Measurements from ENCODE around the gene NRAS. TPM values are rescaled to one million over a fixed set of nuclear protein-coding genes. Genes with fewer than 3 reads are reported as not detected.

Gene NRAS
- total RNA-seq, 2 donors from 2014 or later = 75.0 to 78.0 TPM

DNA sequence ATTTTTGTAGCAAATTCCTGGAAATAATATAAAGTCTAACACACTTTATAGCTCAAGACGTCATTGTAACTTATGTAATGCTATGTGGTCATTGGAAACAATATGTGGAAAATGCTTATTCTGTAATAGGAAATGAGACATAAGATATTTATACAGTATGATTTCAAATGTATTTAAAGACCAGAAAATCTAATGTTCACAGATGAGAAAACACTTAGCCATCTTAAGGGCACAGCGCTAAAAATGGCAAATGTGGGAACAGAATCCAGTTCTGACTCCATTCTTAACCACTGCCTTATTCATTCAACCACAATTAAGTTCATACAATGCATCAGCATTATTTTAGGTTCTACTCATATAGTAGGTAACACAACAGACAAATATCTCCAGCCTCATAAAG lies 28.7 kb upstream of the NRAS start:
- H3K36me3 Mint-ChIP-seq (ENCODE audit: low read depth) = peaks cover 80% of the 10 kb centered on the region
- H3K4me1 ChIP-seq (ENCODE audit: control insufficient read depth, insufficient read depth, low read length) = no peaks in the 10 kb centered on the region

DNA sequence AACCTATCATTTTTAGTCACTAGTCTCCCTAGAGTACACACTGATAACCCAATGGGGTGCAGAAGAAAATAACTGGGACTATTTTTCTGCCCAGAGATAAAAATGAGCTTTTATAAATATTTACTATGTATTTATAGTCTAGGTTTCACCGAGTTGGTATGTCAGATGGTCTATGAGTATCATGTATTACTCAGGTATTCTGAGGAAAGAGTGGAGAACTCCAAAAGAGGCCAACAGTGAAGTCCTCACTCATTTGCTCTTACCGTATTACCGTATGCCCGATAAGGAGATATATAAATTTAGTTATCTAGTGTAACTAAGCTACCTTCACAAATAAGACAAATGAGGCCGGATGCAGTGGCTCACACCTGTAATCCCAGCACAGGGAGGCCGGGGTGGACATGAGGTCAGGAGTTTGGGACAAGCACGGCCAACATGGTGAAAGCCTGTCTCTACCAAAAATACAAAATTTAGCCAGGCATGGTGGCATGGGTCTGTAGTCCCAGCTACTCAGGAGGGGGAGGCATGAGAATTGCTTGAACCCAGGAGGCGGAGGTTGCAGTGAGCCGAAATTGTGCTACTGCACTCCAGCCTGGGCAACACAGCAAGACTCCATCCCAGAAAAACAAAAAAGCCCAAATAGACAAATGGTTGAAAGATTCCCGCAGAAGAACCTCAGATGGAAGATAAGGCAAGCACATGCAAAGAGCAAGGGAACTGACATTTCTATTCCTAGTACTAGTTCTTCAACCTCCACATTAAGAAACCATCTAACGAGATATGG lies 25.6 kb upstream of the NRAS start:
- H3K27me3 ChIP-seq (ENCODE audit: control insufficient read depth, insufficient read depth, low read length, poor library complexity, severe bottlenecking) = no peaks in the 10 kb centered on the region
- H3K9ac ChIP-seq (ENCODE audit: extremely low read depth, low read length, poor library complexity, severe bottlenecking) = no peak overlapping the region
- H3K27me3 Mint-ChIP-seq (ENCODE audit: insufficient read depth) = no peaks in the 10 kb centered on the region
- no peak overlapping the region for H3K4me3 ChIP-seq (ENCODE audit: low read length)
- 81 to 96% methylated on average over 5 to 11 of the region's 11 CpGs for WGBS, 2 experiments (ENCODE audit: insufficient coverage in 1 of 2, insufficient read length in 1 of 2)
- no peak overlapping the region for H3K4me3 Mint-ChIP-seq
- H3K4me1 Mint-ChIP-seq = peaks cover 3% of the 10 kb centered on the region
- no peak overlapping the region for H3K27ac ChIP-seq (ENCODE audit: low read depth, low read length)
- H3K9me3 ChIP-seq (ENCODE audit: control insufficient read depth, low read length) = no peaks in the 10 kb centered on the region
- peaks cover 92% of the 10 kb centered on the region for H3K36me3 ChIP-seq (ENCODE audit: control insufficient read depth, insufficient read depth, low read length)
- no peak overlapping the region for H3K27ac Mint-ChIP-seq
- TF ChIP-seq, protein P1, sequence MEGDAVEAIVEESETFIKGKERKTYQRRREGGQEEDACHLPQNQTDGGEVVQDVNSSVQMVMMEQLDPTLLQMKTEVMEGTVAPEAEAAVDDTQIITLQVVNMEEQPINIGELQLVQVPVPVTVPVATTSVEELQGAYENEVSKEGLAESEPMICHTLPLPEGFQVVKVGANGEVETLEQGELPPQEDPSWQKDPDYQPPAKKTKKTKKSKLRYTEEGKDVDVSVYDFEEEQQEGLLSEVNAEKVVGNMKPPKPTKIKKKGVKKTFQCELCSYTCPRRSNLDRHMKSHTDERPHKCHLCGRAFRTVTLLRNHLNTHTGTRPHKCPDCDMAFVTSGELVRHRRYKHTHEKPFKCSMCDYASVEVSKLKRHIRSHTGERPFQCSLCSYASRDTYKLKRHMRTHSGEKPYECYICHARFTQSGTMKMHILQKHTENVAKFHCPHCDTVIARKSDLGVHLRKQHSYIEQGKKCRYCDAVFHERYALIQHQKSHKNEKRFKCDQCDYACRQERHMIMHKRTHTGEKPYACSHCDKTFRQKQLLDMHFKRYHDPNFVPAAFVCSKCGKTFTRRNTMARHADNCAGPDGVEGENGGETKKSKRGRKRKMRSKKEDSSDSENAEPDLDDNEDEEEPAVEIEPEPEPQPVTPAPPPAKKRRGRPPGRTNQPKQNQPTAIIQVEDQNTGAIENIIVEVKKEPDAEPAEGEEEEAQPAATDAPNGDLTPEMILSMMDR (conservative IDR thresholded peaks at IDR 0.05) = no peak
- no peaks in the 10 kb centered on the region for H3K9me3 Mint-ChIP-seq
- no peaks in the 10 kb centered on the region for H3K4me1 ChIP-seq (ENCODE audit: control insufficient read depth, insufficient read depth, low read length)
- DNase-seq = no peak
- peaks cover 80% of the 10 kb centered on the region for H3K36me3 Mint-ChIP-seq (ENCODE audit: low read depth)

More for the DNA sequence above, 28.7 kb upstream of the NRAS start:
- Histone ChIP-seq H3K9me3 (ENCODE audit: control insufficient read depth, low read length) (no peaks in the 10 kb centered on the region), H3K36me3 (ENCODE audit: control insufficient read depth, insufficient read depth, low read length) (peaks cover 99% of the 10 kb centered on the region), H3K9ac (ENCODE audit: extremely low read depth, low read length, poor library complexity, severe bottlenecking) (no peak overlapping the region), H3K27ac (ENCODE audit: low read depth, low read length) (no peak overlapping the region), H3K4me3 (ENCODE audit: low read length) (no peak overlapping the region), H3K27me3 (ENCODE audit: control insufficient read depth, insufficient read depth, low read length, poor library complexity, severe bottlenecking) (no peaks in the 10 kb centered on the region)
- Mint-ChIP-seq H3K9me3 (no peaks in the 10 kb centered on the region), H3K27ac (peak overlapping the region; percentile 56), H3K4me1 (peaks cover 10% of the 10 kb centered on the region), H3K27me3 (ENCODE audit: insufficient read depth) (no peaks in the 10 kb centered on the region), H3K4me3 (no peak overlapping the region)
- 99 to 100% methylated on average over 1 to 2 of the region's 2 CpGs for WGBS, 2 experiments (ENCODE audit: insufficient coverage in 1 of 2, insufficient read length in 1 of 2)
- DNase-seq = no peak
- TF ChIP-seq, protein P1 (conservative IDR thresholded peaks at IDR 0.05) = no peak

DNA sequence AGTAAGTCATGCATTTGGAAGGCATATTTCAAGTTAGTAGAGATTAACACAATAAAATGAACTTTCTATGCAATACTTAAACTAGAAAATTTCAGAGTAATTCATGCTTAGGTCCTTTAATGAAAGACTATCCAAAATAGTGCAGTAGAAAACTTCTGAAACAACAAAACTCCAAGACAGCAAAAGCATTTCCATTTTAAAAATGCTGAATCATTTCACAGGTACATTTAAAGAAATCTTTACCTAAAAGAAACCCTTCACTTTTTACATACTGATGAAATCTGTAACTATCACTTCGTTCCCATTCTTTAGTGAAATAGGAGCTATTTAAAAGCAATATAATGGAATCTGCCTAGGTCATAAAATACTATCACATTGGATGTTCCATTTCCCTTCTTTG lies 23.8 kb upstream of the NRAS start:
- H3K4me1 Mint-ChIP-seq = peaks cover 3% of the 10 kb centered on the region
- peak overlapping the region; percentile 65 for H3K27ac Mint-ChIP-seq
- H3K36me3 Mint-ChIP-seq (ENCODE audit: low read depth) = peaks cover 79% of the 10 kb centered on the region

More for the DNA sequence above, 23.8 kb upstream of the NRAS start:
- H3K9ac ChIP-seq (ENCODE audit: extremely low read depth, low read length, poor library complexity, severe bottlenecking) = no peak overlapping the region
- H3K36me3 ChIP-seq (ENCODE audit: control insufficient read depth, insufficient read depth, low read length) = peaks cover 92% of the 10 kb centered on the region
- H3K4me3 ChIP-seq (ENCODE audit: low read length) = no peak overlapping the region
- no peak for DNase-seq
- H3K9me3 Mint-ChIP-seq = no peaks in the 10 kb centered on the region
- 100% methylated on average over 1 of the region's 1 CpG; no CpG with 5 or more reads in 1 of the 2 experiments for WGBS, 2 experiments (ENCODE audit: insufficient coverage in 1 of 2, insufficient read length in 1 of 2)
- H3K4me3 Mint-ChIP-seq = no peak overlapping the region
- no peak overlapping the region for H3K27ac ChIP-seq (ENCODE audit: low read depth, low read length)
- TF ChIP-seq, protein P1 (conservative IDR thresholded peaks at IDR 0.05) = no peak
- no peaks in the 10 kb centered on the region for H3K27me3 Mint-ChIP-seq (ENCODE audit: insufficient read depth)
- no peaks in the 10 kb centered on the region for H3K9me3 ChIP-seq (ENCODE audit: control insufficient read depth, low read length)
- H3K27me3 ChIP-seq (ENCODE audit: control insufficient read depth, insufficient read depth, low read length, poor library complexity, severe bottlenecking) = no peaks in the 10 kb centered on the region
- H3K4me1 ChIP-seq (ENCODE audit: control insufficient read depth, insufficient read depth, low read length) = no peaks in the 10 kb centered on the region
